Ectodermal cell (in vitro differentiated cells): Measurements from ENCODE around the gene PEA15.
A peak's percentile ranks its signal among the peaks of the same experiment; 100 is the strongest.

ENCODE experiments used
- H3K27ac ChIP-seq: 2 replicates; pipeline ENCODE4 v1.7.0; 2013; ENCODE audit warnings: mild to moderate bottlenecking, low read depth, low read length; ENCODE audit not compliant: insufficient read depth, poor library complexity, severe bottlenecking
- H3K27me3 ChIP-seq: 2 replicates; pipeline ENCODE4 v1.7.0; 2013; ENCODE audit warnings: mild to moderate bottlenecking, low read length; ENCODE audit not compliant: insufficient read depth, control insufficient read depth, poor library complexity, severe bottlenecking
- H3K36me3 ChIP-seq: one replicate; pipeline ENCODE4 v1.7.0; 2013; ENCODE audit warnings: low read length; ENCODE audit not compliant: control insufficient read depth, insufficient read depth
- H3K4me1 ChIP-seq: one replicate; pipeline ENCODE4 v1.7.0; 2013; ENCODE audit warnings: low read length; ENCODE audit not compliant: control insufficient read depth, insufficient read depth
- H3K4me3 ChIP-seq: 2 replicates; pipeline ENCODE4 v1.7.0; 2013; ENCODE audit warnings: low read depth, low read length, control low read depth; ENCODE audit not compliant: insufficient read depth
- H3K9me3 ChIP-seq: 2 replicates; pipeline ENCODE4 v1.7.0; 2013; ENCODE audit warnings: mild to moderate bottlenecking, low read length, moderate library complexity; ENCODE audit not compliant: control insufficient read depth
- WGBS, 2 experiments: methylation state at CpG; one replicate each; pipeline ENCODE4 v1.1.7; 2013; ENCODE audit warnings: missing lambda C conversion rate in 2 of 2; 5-methylcytosine and 5-hydroxymethylcytosine counted together

PEA15 gene

GRCh38 chr1:160193832-160194736 lies 11.1 kb upstream of the PEA15 start:
- 68 to 71% methylated on average over 9 of the region's 9 CpGs for WGBS, 2 experiments
- Histone ChIP-seq H3K27me3 (no peaks in the 10 kb centered on the region), H3K4me3 (no peak overlapping the region), H3K36me3 (no peaks in the 10 kb centered on the region), H3K4me1 (peaks cover 7% of the 10 kb centered on the region), H3K27ac (no peak overlapping the region), H3K9me3 (no peaks in the 10 kb centered on the region)

GRCh38 chr1:160194737-160195059 lies 10.5 kb upstream of the PEA15 start:
- H3K9me3 ChIP-seq, result no peaks in the 10 kb centered on the region
- no peak overlapping the region for H3K27ac ChIP-seq
- WGBS, 2 experiments, result 88 to 95% methylated on average over 2 of the region's 2 CpGs
- peaks cover 7% of the 10 kb centered on the region for H3K4me1 ChIP-seq
- H3K27me3 ChIP-seq, result no peaks in the 10 kb centered on the region
- no peaks in the 10 kb centered on the region for H3K36me3 ChIP-seq
- H3K4me3 ChIP-seq, result no peak overlapping the region

DNA sequence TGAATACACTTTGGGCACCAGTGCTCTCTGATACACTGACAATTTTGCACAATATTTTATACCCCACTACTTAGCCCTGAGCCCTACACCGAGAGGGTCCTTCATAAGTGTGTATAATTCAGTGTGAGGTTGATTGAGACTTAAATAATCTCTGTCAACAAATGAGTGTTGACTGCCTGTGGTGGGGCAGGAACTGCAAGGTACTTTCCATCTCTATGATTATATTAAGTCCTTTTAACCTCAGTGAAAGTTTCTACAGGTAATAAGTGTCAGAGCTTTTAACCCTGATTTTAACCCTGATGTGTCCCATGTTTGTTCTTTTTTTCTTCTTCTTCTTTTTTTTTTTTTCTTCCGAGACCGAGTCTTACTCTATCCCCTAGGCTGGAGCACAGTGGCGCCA lies 9.0 kb upstream of the PEA15 start:
- Histone ChIP-seq H3K36me3 (no peaks in the 10 kb centered on the region), H3K4me3 (no peak overlapping the region), H3K9me3 (no peaks in the 10 kb centered on the region), H3K27me3 (no peaks in the 10 kb centered on the region), H3K27ac (no peak overlapping the region), H3K4me1 (peaks cover 7% of the 10 kb centered on the region)
- WGBS, 2 experiments, result 90 to 92% methylated on average over 4 of the region's 4 CpGs

- WGBS, 2 experiments, result 97 to 98% methylated on average over 4 of the region's 4 CpGs
- Histone ChIP-seq H3K27ac (no peak overlapping the region), H3K9me3 (no peaks in the 10 kb centered on the region), H3K4me1 (peaks cover 7% of the 10 kb centered on the region), H3K4me3 (no peak overlapping the region), H3K27me3 (no peaks in the 10 kb centered on the region), H3K36me3 (no peaks in the 10 kb centered on the region)
These were observed 8.0 kb upstream of the PEA15 start for GRCh38 chr1:160197231-160197630.

DNA sequence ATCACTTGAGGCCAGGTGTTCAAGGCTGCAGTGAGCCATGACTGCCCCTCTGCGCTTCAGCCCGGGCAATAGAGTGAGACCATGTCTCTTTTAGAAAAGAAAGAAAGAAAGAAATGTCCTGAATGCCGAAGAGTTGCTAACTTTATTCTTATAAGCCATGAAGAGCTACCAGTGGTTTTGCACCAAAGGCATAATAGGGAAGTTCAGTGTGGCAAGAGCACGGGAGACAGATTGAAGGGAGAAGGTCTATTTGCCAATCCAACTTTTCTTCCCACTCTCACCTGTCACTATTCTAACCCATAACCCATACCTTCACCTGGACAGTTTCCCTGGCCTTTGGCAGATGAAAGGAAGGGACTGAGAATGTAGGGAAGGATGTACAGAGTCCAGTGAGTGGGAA lies 4.4 kb upstream of the PEA15 start:
- Histone ChIP-seq H3K4me3 (no peak overlapping the region), H3K27ac (no peak overlapping the region), H3K4me1 (peaks cover 11% of the 10 kb centered on the region), H3K36me3 (no peaks in the 10 kb centered on the region), H3K9me3 (no peaks in the 10 kb centered on the region), H3K27me3 (no peaks in the 10 kb centered on the region)
- WGBS, 2 experiments, result 85 to 92% methylated on average over 4 of the region's 4 CpGs

GRCh38 chr1:160204526-160205241 lies 500 bp upstream of the PEA15 start:
- Histone ChIP-seq H3K36me3 (no peaks in the 10 kb centered on the region), H3K4me3 (no peak overlapping the region), H3K9me3 (no peaks in the 10 kb centered on the region), H3K4me1 (peaks cover 42% of the 10 kb centered on the region), H3K27me3 (no peaks in the 10 kb centered on the region), H3K27ac (no peak overlapping the region)
- 33 to 52% methylated on average over 3 to 7 of the region's 7 CpGs for WGBS, 2 experiments

DNA sequence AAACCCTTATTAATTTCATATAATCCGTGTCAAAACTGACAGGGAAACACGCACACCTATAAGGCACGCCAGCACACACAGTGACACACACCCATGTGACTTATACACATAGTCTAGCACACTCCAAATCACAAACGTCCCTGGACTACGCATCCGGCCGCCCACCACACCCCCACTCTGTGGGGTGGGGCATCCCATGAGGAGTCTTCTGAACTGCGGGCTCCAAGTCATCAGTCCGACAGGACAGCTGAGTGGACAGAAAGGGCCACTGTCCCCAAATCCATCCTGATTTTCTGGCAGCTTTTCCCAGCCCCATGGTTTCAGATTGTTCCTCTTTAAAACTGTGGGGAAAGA lies 829 bp downstream of the PEA15 start:
- Histone ChIP-seq H3K4me3 (peak overlapping the region; percentile 93), H3K36me3 (no peaks in the 10 kb centered on the region), H3K27ac (no peak overlapping the region), H3K27me3 (no peaks in the 10 kb centered on the region), H3K9me3 (no peaks in the 10 kb centered on the region), H3K4me1 (peaks cover 55% of the 10 kb centered on the region)
- WGBS, 2 experiments, result 9 to 14% methylated on average over 9 of the region's 9 CpGs

DNA sequence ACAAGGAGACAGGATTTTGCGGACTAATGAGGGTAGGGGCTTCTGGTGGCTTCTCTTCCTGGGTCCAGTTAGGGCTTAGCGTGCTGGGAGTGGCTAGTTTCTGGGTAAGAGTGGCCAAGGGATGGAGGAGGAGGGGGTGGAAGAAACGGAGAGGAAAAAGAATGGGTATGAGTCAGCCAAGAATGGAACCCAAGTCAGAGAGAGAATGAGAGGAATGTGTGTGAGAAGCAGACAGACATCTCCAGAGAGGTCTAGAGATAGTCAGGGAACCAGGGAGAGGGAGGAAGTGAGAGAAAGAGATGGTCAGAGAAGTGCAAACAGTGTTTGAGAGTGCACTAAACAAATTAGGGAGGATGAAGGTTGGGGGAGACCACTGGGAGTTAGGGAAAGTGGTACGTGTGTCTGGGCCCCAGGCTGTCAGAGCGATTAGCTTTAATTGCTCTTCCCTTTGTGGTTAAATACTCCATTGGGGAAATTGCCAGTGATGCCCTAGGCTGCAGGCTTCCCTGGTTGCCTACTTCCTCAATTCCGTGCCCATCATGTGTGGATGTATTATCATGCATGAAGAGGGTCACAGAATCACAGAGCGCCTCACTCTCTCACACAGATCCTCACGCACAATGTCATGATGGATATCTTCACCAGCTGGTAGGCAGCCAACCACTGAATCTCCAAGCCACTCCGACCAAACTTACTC lies 1.4 kb downstream of the PEA15 start:
- peak overlapping the region; percentile 93 for H3K4me3 ChIP-seq
- no peak overlapping the region for H3K27ac ChIP-seq
- WGBS, 2 experiments, result 54 to 56% methylated on average over 9 of the region's 9 CpGs

DNA sequence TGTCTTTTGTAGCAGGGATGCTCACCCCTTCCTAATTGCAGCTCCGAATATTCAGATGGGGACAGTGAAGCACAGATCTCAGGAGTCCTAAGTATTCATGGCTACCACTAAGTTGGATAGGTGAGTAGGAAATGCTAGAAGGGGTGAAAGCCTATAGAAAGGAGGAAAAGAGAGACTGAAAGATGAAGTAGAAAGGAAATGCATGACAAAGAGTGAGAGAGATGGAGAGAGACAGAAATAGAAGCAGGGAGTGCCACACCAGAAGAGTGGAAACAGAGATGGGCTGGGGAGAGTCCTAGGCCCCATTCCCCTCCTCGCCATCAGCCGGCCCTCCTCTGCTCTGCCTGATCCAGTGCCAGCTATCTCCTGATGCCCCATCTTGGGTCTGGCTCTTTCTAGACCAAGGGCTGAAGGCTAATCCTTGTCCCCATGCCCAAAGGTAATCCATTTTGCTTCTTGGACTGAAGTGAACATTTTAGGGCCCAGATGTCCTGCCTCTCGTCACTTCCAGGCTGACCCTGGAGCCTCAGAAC lies 2.0 kb downstream of the PEA15 start:
- Histone ChIP-seq H3K9me3 (no peaks in the 10 kb centered on the region), H3K27me3 (no peaks in the 10 kb centered on the region), H3K27ac (no peak overlapping the region), H3K36me3 (peaks cover 3% of the 10 kb centered on the region), H3K4me1 (peaks cover 65% of the 10 kb centered on the region), H3K4me3 (no peak overlapping the region)
- 94 to 95% methylated on average over 4 of the region's 4 CpGs for WGBS, 2 experiments

More for the DNA sequence above, 1.4 kb downstream of the PEA15 start:
- Histone ChIP-seq H3K27me3 (no peaks in the 10 kb centered on the region), H3K4me1 (peaks cover 60% of the 10 kb centered on the region), H3K9me3 (no peaks in the 10 kb centered on the region), H3K36me3 (no peaks in the 10 kb centered on the region)
